Neuronal stem cell (in vitro differentiated cells): Measurements from ENCODE around the gene MMP21.
A peak's percentile ranks its signal among the peaks of the same experiment; 100 is the strongest.

Source experiments
- DNase-seq: peaks from one replicate; pipeline ENCODE4 v3.0.0-alpha.2; 2013; ENCODE audit warnings: low spot score
- H2AFZ ChIP-seq: one replicate; pipeline ENCODE4 v1.6.1; 2013; ENCODE audit warnings: mild to moderate bottlenecking, low read length, inconsistent platforms
- H2AK5ac ChIP-seq: 2 replicates; pipeline ENCODE4 v1.6.1; 2013; ENCODE audit warnings: low read depth, mild to moderate bottlenecking, inconsistent platforms, low read length, moderate library complexity, mixed read lengths
- H2BK120ac ChIP-seq: 2 replicates; pipeline ENCODE4 v1.6.1; 2013; ENCODE audit warnings: low read depth, mild to moderate bottlenecking, inconsistent platforms, low read length, moderate library complexity, mixed read lengths
- H2BK12ac ChIP-seq: one replicate; pipeline ENCODE4 v1.6.1; 2013; ENCODE audit warnings: low read length, inconsistent platforms
- H2BK15ac ChIP-seq: 2 replicates; pipeline ENCODE4 v1.6.1; 2013; ENCODE audit warnings: mild to moderate bottlenecking, low read length, inconsistent platforms, mixed read lengths
- H2BK5ac ChIP-seq: one replicate; pipeline ENCODE4 v1.6.1; 2013; ENCODE audit warnings: inconsistent platforms, mild to moderate bottlenecking, low read length, moderate library complexity
- H3K14ac ChIP-seq: one replicate; pipeline ENCODE4 v1.6.1; 2013; ENCODE audit warnings: low read length, inconsistent platforms
- H3K18ac ChIP-seq: 2 replicates; pipeline ENCODE4 v1.6.1; 2013; ENCODE audit warnings: low read length, inconsistent platforms
- H3K23ac ChIP-seq: 2 replicates; pipeline ENCODE4 v1.6.1; 2013; ENCODE audit warnings: low read depth, mild to moderate bottlenecking, mixed read lengths, low read length, inconsistent platforms; ENCODE audit not compliant: poor library complexity
- H3K27ac ChIP-seq: replicated peaks from 3 replicates; pipeline ENCODE4 v1.5.1; 2013; ENCODE audit warnings: low read length, inconsistent platforms
- H3K27me3 ChIP-seq, 3 experiments: 2 replicates each; pipeline ENCODE4 v1.6.1; 2013; ENCODE audit warnings: low read length in 3 of 3, mild to moderate bottlenecking in 2 of 3, inconsistent platforms in 1 of 3, low read depth in 1 of 3, mixed read lengths in 1 of 3, moderate library complexity in 1 of 3; ENCODE audit not compliant: control insufficient read depth in 3 of 3, insufficient read depth in 3 of 3
- H3K36me3 ChIP-seq, 2 donors: replicated peaks in 1 of 2; 2 replicates each; pipeline ENCODE4 v1.6.1; 2013; ENCODE audit warnings: low read length in 2 of 2; ENCODE audit not compliant: control insufficient read depth in 2 of 2, insufficient read depth in 2 of 2
- H3K4ac ChIP-seq: 2 replicates; pipeline ENCODE4 v1.6.1; 2013; ENCODE audit warnings: inconsistent platforms, mild to moderate bottlenecking, low read length, moderate library complexity
- H3K4me1 ChIP-seq, 2 donors: 1 replicate in 1 of 2; 2 replicates in 1 of 2; pipeline ENCODE4 v1.6.1; 2013; ENCODE audit warnings: low read length in 2 of 2, low read depth in 1 of 2; ENCODE audit not compliant: control insufficient read depth in 2 of 2, insufficient read depth in 1 of 2
- H3K4me2 ChIP-seq: one replicate; pipeline ENCODE4 v1.6.1; 2013; ENCODE audit warnings: mild to moderate bottlenecking, low read length, inconsistent platforms; ENCODE audit not compliant: insufficient read depth, poor library complexity, severe bottlenecking
- H3K4me3 ChIP-seq, 2 donors: 2 replicates each; pipeline ENCODE4 v1.5.1; 2013; ENCODE audit warnings: low read length in 2 of 2, mild to moderate bottlenecking in 2 of 2, inconsistent platforms in 1 of 2, moderate library complexity in 1 of 2
- H3K79me1 ChIP-seq: one replicate; pipeline ENCODE4 v1.6.1; 2013; ENCODE audit warnings: low read depth, mild to moderate bottlenecking, inconsistent platforms, low read length, moderate library complexity
- H3K9ac ChIP-seq: one replicate; pipeline ENCODE4 v1.6.1; 2013; ENCODE audit warnings: mild to moderate bottlenecking, low read depth, low read length, inconsistent platforms; ENCODE audit not compliant: poor library complexity
- H3K9me3 ChIP-seq, 2 donors: replicated peaks in 1 of 2; 2 replicates each; pipeline versions ENCODE3 to v1.6.1; 2013; ENCODE audit warnings: low read length in 2 of 2, mild to moderate bottlenecking in 2 of 2, inconsistent platforms in 1 of 2, low read depth in 1 of 2, mixed read lengths in 1 of 2, moderate library complexity in 1 of 2; ENCODE audit not compliant: control insufficient read depth in 2 of 2, insufficient read depth in 1 of 2
- H4K8ac ChIP-seq: one replicate; pipeline ENCODE4 v1.6.1; 2013; ENCODE audit warnings: low read depth, mild to moderate bottlenecking, inconsistent platforms, low read length, moderate library complexity
- H4K91ac ChIP-seq: one replicate; pipeline ENCODE4 v1.6.1; 2013; ENCODE audit warnings: low read length, low read depth, mild to moderate bottlenecking, inconsistent platforms; ENCODE audit not compliant: poor library complexity
- WGBS, 2 donors: extraction: QIAGEN DNeasy Blood & Tissue Kit; methylation state at CpG; one replicate each; pipeline ENCODE4 v1.1.7; 2013; ENCODE audit warnings: missing lambda C conversion rate in 2 of 2, mixed read lengths in 1 of 2; ENCODE audit not compliant: insufficient read length in 2 of 2, insufficient replicate concordance in 1 of 2; ENCODE audit errors: extremely low coverage in 2 of 2; 5-methylcytosine and 5-hydroxymethylcytosine counted together

The MMP21 gene

DNA sequence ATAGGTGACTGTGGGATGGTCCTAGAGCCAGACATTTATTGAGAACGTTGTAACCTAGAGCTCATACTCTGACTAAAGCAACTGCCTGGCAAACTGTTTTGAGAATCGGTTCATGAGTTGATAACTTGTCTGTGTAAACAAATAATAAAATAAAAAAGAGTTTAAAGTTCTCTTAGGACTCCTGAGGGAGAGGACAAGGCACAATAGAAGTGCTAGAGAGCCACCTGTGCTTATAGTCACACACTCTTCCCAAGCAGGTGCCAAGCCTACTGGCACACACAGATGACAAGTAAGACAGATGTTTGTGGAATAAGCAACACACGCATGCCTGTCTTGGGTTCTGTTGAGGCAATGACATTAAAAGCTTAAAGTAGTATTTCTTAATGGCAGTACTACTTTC, 48.2 kb downstream of the MMP21 start:
- Histone ChIP-seq H2BK120ac (no peak overlapping the region), H3K36me3 (peaks cover 34 to 99% of the 10 kb centered on the region in 2 donors), H2AFZ (no peak overlapping the region), H2AK5ac (no peak overlapping the region), H3K4me1 (no peaks in the 10 kb centered on the region), H3K14ac (no peak overlapping the region), H3K79me1 (no peaks in the 10 kb centered on the region), H4K91ac (no peak overlapping the region), H2BK12ac (no peak overlapping the region), H2BK5ac (no peak overlapping the region), H3K4me3 (no peak overlapping the region), H3K23ac (no peak overlapping the region), H2BK15ac (no peak overlapping the region), H3K27ac (no peak overlapping the region), H3K18ac (no peak overlapping the region), H3K9ac (no peak overlapping the region), H3K9me3 (no peaks in the 10 kb centered on the region), H4K8ac (no peak overlapping the region), H3K4ac (no peak overlapping the region), H3K27me3 (no peaks in the 10 kb centered on the region), H3K4me2 (no peak overlapping the region)
- WGBS, 2 donors: no CpG with 5 or more reads among the region's 3 CpGs
- DNase-seq: no peak

DNA sequence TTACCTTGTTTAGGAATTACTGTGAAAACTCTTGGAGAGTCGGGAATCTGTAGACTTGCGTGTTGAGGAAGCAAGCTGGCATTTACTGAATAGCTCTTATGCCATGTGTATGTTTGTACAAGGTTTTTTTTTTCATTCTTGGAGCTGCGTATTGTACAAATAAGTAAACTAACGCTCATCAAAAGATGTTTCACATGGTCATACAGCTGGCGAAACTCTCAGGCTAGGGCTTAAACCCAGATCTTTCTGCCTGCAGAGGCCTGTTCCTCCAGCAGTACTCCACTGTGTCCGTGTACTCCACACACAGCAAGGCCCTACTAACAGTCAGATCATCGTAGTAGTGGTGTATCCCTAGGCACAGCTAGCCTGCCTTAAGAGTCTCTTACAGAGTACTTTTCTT, 48.7 kb downstream of the MMP21 start:
- Histone ChIP-seq H3K9ac (no peak overlapping the region), H4K8ac (no peak overlapping the region), H3K4ac (no peak overlapping the region), H3K18ac (no peak overlapping the region), H3K36me3 (peaks cover 34 to 99% of the 10 kb centered on the region in 2 donors), H2BK5ac (no peak overlapping the region), H3K4me3 (no peak overlapping the region), H3K4me1 (no peaks in the 10 kb centered on the region), H4K91ac (no peak overlapping the region), H3K14ac (no peak overlapping the region), H2BK15ac (no peak overlapping the region), H2BK12ac (no peak overlapping the region), H2BK120ac (no peak overlapping the region), H3K9me3 (no peaks in the 10 kb centered on the region), H3K23ac (no peak overlapping the region), H3K27me3 (no peaks in the 10 kb centered on the region), H2AK5ac (no peak overlapping the region), H3K27ac (no peak overlapping the region), H3K79me1 (no peaks in the 10 kb centered on the region), H3K4me2 (no peak overlapping the region), H2AFZ (no peak overlapping the region)
- WGBS, 2 donors: no CpG with 5 or more reads among the region's 7 CpGs
- DNase-seq: no peak

DNA sequence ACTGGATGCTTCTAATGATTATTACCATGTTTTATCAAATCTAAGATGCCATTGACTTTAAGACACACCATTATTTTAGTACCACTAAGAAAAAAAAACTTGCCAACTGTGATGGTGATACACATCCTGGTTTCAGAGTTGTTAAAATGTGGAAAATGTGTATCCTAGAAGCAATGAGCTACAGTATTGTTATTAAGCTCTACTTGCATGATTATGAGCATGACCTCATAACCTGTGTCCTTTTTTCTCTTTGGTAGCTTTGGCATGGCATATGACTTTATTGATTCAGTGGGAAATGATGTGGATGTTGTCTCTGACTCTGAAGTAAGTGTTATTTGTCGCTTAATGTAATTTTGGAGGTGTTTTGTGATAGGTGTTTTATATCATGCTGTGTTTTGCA, 52.8 kb downstream of the MMP21 start:
- Histone ChIP-seq H2AK5ac (no peak overlapping the region), H3K36me3 (peaks cover 22 to 73% of the 10 kb centered on the region in 2 donors), H2BK12ac (no peak overlapping the region), H3K4me2 (no peak overlapping the region), H3K79me1 (peaks cover 1% of the 10 kb centered on the region), H3K9me3 (peaks cover 0 to 5% of the 10 kb centered on the region in 2 donors), H3K23ac (no peak overlapping the region), H3K18ac (no peak overlapping the region), H4K8ac (no peak overlapping the region), H4K91ac (no peak overlapping the region), H2BK15ac (no peak overlapping the region), H3K9ac (no peak overlapping the region), H3K27me3 (no peaks in the 10 kb centered on the region), H3K27ac (no peak overlapping the region), H2BK120ac (no peak overlapping the region), H2AFZ (no peak overlapping the region), H2BK5ac (no peak overlapping the region), H3K4ac (no peak overlapping the region), H3K4me1 (peaks cover 1 to 6% of the 10 kb centered on the region in 2 donors), H3K4me3 (no peak overlapping the region), H3K14ac (no peak overlapping the region)
- WGBS, 2 donors: 100% methylated on average over 1 of the region's 1 CpG; no CpG with 5 or more reads in 1 of the 2 donors
- DNase-seq: no peak

DNA sequence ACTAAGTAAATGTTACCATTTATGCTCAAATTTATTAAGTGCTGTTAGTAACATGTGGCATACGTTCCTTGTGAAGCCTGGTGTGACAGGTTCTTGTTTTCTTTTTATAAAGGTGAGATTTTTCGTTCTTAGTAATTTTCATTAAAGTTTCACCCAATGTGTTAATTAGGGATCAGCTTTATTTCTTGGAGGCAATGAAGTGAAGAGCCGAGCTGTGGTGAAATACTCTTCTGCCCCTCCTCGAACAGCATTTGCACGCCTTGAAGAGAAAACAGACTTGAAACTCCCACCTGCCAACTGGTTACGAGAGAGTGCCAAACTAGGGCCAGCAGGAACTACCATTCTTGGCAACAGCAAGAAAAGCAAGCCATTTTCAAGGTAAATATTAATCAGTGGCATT, 54.6 kb downstream of the MMP21 start:
- WGBS, 2 donors: no CpG with 5 or more reads among the region's 6 CpGs
- no peak overlapping the region for H4K8ac ChIP-seq
- H2BK15ac ChIP-seq: no peak overlapping the region
- H3K79me1 ChIP-seq: peaks cover 1% of the 10 kb centered on the region
- no peak overlapping the region for H2BK120ac ChIP-seq
- H3K14ac ChIP-seq: no peak overlapping the region
- H3K9me3 ChIP-seq: peaks cover 0 to 8% of the 10 kb centered on the region in 2 donors
- H4K91ac ChIP-seq: no peak overlapping the region
- H3K4me1 ChIP-seq: peaks cover 1 to 6% of the 10 kb centered on the region in 2 donors
- no peak for DNase-seq
- H3K36me3 ChIP-seq: peaks cover 12 to 55% of the 10 kb centered on the region in 2 donors
- no peaks in the 10 kb centered on the region for H3K27me3 ChIP-seq
- no peak overlapping the region for H3K23ac ChIP-seq
- H2AFZ ChIP-seq: no peak overlapping the region
- no peak overlapping the region for H3K4ac ChIP-seq
- no peak overlapping the region for H3K9ac ChIP-seq
- H2AK5ac ChIP-seq: no peak overlapping the region
- no peak overlapping the region for H3K4me2 ChIP-seq
- no peak overlapping the region for H2BK5ac ChIP-seq
- no peak overlapping the region for H3K18ac ChIP-seq
- H3K4me3 ChIP-seq: peak overlapping the region in 1 of 2 donors; percentile 96
- H2BK12ac ChIP-seq: no peak overlapping the region
- no peak overlapping the region for H3K27ac ChIP-seq
